Stimulated activated CD4-positive, alpha-beta T cell treated with anti-CD3 and anti-CD28 coated beads, Interleukin-1b, Interleukin-23, amount 100 ng/mL, for 24 hours (primary cell): ENCODE measurements around the gene LFNG.

ENCODE experiments used
- DNase-seq, 4 experiments: peaks; one replicate each; pipeline ENCODE4 v3.0.0-alpha.2; 2020; ENCODE audit warnings: low read depth in 4 of 4, low spot score in 1 of 4

Gene LFNG

GRCh38 chr7:2516194-2516555 lies 3.4 kb upstream of the LFNG start:
- DNase-seq = no peak

- DNase-seq = no peak
Measured at GRCh38 chr7:2517026-2517425, 2.5 kb upstream of the LFNG start.

- DNase-seq = no peak
Measured at GRCh38 chr7:2517678-2518507, 1.7 kb upstream of the LFNG start.

GRCh38 chr7:2518737-2519118 lies 846 bp upstream of the LFNG start:
- no peak for DNase-seq

GRCh38 chr7:2520131-2520760 lies 672 bp downstream of the LFNG start:
- DNase-seq = no peak

GRCh38 chr7:2520761-2521290 lies 1.3 kb downstream of the LFNG start:
- no peak for DNase-seq

- DNase-seq = no peak
Measured at GRCh38 chr7:2521341-2521745, 1.8 kb downstream of the LFNG start.

GRCh38 chr7:2521952-2522591 lies 2.5 kb downstream of the LFNG start:
- DNase-seq = no peak

- no peak for DNase-seq
Measured at GRCh38 chr7:2522780-2523433, 3.3 kb downstream of the LFNG start.

GRCh38 chr7:2523461-2523936 lies 3.9 kb downstream of the LFNG start:
- no peak for DNase-seq

GRCh38 chr7:2523941-2524807 lies 4.6 kb downstream of the LFNG start:
- DNase-seq = no peak

- no peak for DNase-seq
Measured at GRCh38 chr7:2524808-2525657, 5.5 kb downstream of the LFNG start.

- DNase-seq = no peak
Measured at GRCh38 chr7:2525658-2526630, 6.4 kb downstream of the LFNG start.

GRCh38 chr7:2526659-2527504 lies 7.3 kb downstream of the LFNG start:
- no peak for DNase-seq

GRCh38 chr7:2527505-2528467 lies 8.2 kb downstream of the LFNG start:
- DNase-seq = no peak

- no peak for DNase-seq
Measured at GRCh38 chr7:2528481-2529095, 9.0 kb downstream of the LFNG start.
